ENCODE data around the gene CCDC69.

GRCh38 chr5:151191661-151192060 lies 32.2 kb downstream of the CCDC69 start:
- TF ChIP-seq GATA2 (IDR thresholded peaks at IDR 0.05; ENCODE audit: low read depth, low read length), result no peak
- TF ChIP-seq GATA3 (IDR thresholded peaks at IDR 0.05; ENCODE audit: low read depth, low read length), result no peak
